Measurements from ENCODE around the gene TMEM255A.
A peak's percentile ranks its signal among the peaks of the same experiment; 100 is the strongest.

TMEM255A gene

GRCh38 chrX:120306630-120307029, 4.6 kb downstream of the TMEM255A start:
- no peak for DNase-seq

GRCh38 chrX:120305531-120306141, 5.6 kb downstream of the TMEM255A start:
- no peak for DNase-seq

- no peak for DNase-seq
These were observed 7.0 kb downstream of the TMEM255A start for GRCh38 chrX:120304256-120304655.

GRCh38 chrX:120302434-120302833, 8.8 kb downstream of the TMEM255A start:
- DNase-seq = peak; percentile 32

GRCh38 chrX:120301960-120302359, 9.3 kb downstream of the TMEM255A start:
- no peak for DNase-seq

- DNase-seq = no peak
These were observed 9.8 kb downstream of the TMEM255A start for GRCh38 chrX:120301497-120301896.

GRCh38 chrX:120299928-120300327, 11.3 kb downstream of the TMEM255A start:
- peak; percentile 41 for DNase-seq

GRCh38 chrX:120297923-120298322, 13.3 kb downstream of the TMEM255A start:
- DNase-seq = peak; percentile 3

- no peak for DNase-seq
These were observed 16.6 kb downstream of the TMEM255A start for GRCh38 chrX:120294651-120295050.

- DNase-seq = peak; percentile 57
These were observed 18.2 kb downstream of the TMEM255A start for GRCh38 chrX:120293015-120293414.

GRCh38 chrX:120291211-120291610, 20.1 kb downstream of the TMEM255A start:
- DNase-seq = no peak

GRCh38 chrX:120290107-120290506, 21.2 kb downstream of the TMEM255A start:
- no peak for DNase-seq

- DNase-seq = peak; percentile 7
These were observed 23.6 kb downstream of the TMEM255A start for GRCh38 chrX:120287513-120288112.

- no peak for DNase-seq
These were observed 24.3 kb downstream of the TMEM255A start for GRCh38 chrX:120286733-120287512.

- no peak for DNase-seq
These were observed 28.6 kb downstream of the TMEM255A start for GRCh38 chrX:120282697-120283096.

GRCh38 chrX:120281761-120282160, 29.5 kb downstream of the TMEM255A start:
- no peak for DNase-seq

GRCh38 chrX:120281021-120281624, 30.1 kb downstream of the TMEM255A start:
- no peak for DNase-seq

- DNase-seq = no peak
These were observed 36.3 kb downstream of the TMEM255A start for GRCh38 chrX:120274958-120275357.

- no peak for DNase-seq
These were observed 37.1 kb downstream of the TMEM255A start for GRCh38 chrX:120274145-120274544.

GRCh38 chrX:120271218-120271617, 40.0 kb downstream of the TMEM255A start:
- no peak for DNase-seq

- no peak for DNase-seq
These were observed 40.7 kb downstream of the TMEM255A start for GRCh38 chrX:120270567-120270966.

GRCh38 chrX:120269373-120270035, 41.8 kb downstream of the TMEM255A start:
- no peak for DNase-seq

- DNase-seq = no peak
These were observed 46.9 kb downstream of the TMEM255A start for GRCh38 chrX:120264341-120264740.
